GM21367 (cell line): ENCODE data around the gene WDR38.
A peak's percentile ranks its signal among the peaks of the same experiment; 100 is the strongest.

Experiments
- ATAC-seq: cut with Tn5 transposase; IDR thresholded peaks from one replicate; pipeline ENCODE4 v1.9.1; 2021; ENCODE audit not compliant: unreplicated experiment

WDR38 gene, protein sequence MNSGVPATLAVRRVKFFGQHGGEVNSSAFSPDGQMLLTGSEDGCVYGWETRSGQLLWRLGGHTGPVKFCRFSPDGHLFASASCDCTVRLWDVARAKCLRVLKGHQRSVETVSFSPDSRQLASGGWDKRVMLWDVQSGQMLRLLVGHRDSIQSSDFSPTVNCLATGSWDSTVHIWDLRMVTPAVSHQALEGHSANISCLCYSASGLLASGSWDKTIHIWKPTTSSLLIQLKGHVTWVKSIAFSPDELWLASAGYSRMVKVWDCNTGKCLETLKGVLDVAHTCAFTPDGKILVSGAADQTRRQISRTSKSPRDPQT

GRCh38 chr9:124852829-124853531, at the start of gene WDR38:
Gene WDR38 (plus strand): TSS chr9:124853460. CDS start chr9:124853532, 72 bp downstream.
- ATAC-seq: peak; percentile 49

GRCh38 chr9:124803911-124804310, 49.3 kb upstream of the WDR38 start:
- ATAC-seq: no peak

DNA sequence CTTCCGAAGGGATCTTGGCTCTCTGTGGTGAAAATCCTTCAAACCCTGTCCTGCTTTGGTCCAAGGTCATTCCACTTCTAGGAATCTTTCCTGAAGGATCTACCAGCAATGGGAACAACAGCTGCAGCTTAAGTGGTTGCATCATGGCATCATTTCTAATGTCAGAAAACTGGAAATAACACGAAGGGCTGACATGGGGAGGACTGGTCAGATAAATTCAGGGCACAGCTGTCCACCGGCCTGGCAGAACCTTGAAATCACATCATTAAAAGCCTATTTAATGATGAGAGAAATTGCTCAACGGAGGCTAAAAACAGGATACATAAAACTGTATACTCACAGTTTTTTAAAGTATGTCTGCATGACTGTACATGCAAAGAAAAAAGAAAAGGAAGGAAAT, 48.1 kb upstream of the WDR38 start:
- no peak for ATAC-seq

GRCh38 chr9:124808246-124808956, 44.9 kb upstream of the WDR38 start:
- ATAC-seq: no peak

GRCh38 chr9:124809211-124809610, 44.0 kb upstream of the WDR38 start:
- ATAC-seq: no peak

DNA sequence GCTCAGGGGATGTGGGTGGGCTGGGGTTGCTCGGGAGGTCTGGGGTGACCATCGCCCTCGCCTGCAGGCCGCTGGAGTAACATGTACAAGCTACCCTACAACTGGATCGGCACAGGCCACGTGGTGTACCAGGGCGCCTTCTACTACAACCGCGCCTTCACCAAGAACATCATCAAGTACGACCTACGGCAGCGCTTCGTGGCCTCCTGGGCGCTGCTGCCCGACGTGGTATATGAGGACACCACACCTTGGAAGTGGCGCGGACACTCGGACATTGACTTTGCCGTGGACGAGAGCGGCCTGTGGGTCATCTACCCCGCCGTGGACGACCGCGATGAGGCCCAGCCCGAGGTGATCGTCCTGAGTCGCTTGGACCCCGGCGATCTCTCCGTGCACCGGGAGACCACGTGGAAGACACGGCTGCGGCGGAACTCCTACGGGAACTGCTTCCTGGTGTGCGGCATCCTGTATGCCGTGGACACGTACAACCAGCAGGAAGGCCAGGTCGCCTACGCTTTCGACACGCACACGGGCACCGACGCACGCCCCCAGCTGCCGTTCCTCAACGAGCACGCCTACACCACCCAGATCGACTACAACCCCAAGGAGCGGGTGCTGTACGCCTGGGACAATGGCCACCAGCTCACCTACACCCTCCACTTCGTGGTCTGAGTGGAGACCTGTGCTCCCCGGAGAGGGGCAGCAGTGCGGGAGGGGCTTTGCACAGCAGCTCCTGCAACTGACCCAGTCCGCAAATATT, 43.3 kb upstream of the WDR38 start:
- ATAC-seq: no peak

- no peak for ATAC-seq
Observed at GRCh38 chr9:124810663-124811355, 42.5 kb upstream of the WDR38 start.

DNA sequence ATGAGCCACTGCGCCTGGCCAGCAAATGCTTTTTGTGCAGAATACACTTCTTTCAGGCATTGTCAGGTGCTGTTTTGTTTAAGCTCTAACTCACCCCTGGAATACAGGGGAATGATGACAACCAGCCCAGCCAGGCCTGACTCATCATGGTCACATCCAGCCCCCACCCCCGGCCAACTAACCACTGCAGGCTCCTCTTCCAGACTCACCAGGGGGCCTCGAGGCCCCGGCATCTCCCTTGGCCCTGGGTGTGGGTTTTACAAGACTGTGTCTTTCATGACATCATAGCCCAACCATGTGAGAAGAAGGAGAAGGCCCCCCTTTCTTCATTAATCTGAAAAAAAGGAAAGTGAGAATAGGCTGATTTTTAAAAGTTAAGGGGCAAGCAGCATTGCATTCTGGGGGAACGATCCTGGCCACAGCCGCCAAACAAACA, 40.8 kb upstream of the WDR38 start:
- no peak for ATAC-seq

DNA sequence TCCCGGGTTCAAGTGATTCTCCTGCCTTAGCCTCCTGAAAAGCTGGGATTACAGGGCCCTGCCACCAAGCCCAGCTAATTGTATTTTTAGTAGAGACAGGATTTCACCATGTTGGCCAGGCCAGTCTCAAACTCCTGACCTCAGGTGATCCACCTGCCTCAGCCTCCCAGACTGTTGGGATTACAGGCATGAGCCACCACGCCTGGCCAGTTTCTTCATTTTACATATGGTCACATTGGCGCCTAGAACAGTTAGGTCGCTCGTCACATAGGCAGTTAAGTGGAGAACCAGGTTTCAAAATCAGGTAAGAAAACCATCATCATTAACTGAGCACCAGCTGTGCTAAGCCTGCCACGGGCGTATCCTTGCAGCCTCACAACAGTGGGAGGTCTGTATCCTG, 40.2 kb upstream of the WDR38 start:
- no peak for ATAC-seq

GRCh38 chr9:124813501-124814163, 39.6 kb upstream of the WDR38 start:
- ATAC-seq: no peak

- ATAC-seq: no peak
Observed at GRCh38 chr9:124814164-124814535, 39.1 kb upstream of the WDR38 start.

DNA sequence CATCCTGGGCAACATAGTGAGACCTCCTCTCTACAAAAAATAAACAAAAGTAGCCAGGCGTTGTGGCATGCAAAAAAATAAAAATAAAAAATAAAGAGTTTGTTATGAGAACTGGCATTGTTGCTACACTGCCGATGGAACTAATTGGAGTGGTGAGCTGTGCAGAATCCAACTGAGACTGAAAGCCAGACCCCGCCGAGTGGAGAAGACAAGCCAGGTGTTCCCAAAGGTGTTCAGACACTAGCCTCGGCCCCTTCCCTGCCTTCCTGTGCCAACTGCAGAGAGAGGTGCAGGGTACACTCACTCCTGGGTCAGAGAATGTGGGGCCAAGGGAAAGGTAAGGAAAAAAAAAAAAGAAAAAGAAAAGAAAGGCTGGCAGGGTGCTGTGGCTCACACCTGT, 37.7 kb upstream of the WDR38 start:
- ATAC-seq: no peak

DNA sequence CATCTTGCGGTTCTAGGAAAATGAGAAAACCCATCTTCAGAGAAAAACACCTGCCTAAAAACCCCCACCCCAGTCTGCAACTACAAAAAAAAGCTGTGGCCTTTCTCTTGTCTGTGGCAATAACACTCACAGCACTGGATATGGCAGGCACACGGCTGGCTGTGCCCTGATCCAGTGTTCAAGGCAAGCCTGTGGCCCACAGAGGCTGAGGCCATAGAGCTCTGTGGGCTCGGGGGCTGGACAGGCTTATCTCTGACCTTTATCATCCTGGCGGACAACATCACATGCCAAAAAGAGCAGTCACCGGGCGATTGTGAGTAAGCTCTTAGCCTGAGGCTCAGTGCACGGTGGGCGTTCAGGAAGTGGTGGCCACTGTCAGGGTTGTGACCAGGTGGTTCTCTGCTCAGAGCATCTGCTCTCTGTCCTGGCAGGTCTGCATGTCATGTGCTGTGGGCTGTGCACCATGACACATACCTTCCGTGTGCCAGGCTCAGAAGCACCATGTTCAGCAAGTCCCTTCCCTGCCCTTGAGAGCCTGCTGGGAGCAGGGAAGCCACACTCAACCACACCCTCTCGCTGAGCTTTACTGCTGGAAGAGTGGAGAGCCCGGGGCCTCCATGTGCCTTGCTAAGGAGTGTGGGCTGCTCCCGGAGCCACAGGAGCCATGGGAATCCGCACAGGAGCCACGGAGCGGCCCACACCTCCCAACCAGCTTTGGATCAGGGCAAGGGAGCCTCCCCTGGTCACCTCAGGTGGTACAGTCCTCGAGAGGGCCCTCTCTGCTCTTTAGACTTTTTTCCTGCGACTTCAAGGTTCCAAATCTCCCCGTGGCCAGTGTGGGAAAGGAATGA, 34.6 kb upstream of the WDR38 start:
- ATAC-seq: no peak

DNA sequence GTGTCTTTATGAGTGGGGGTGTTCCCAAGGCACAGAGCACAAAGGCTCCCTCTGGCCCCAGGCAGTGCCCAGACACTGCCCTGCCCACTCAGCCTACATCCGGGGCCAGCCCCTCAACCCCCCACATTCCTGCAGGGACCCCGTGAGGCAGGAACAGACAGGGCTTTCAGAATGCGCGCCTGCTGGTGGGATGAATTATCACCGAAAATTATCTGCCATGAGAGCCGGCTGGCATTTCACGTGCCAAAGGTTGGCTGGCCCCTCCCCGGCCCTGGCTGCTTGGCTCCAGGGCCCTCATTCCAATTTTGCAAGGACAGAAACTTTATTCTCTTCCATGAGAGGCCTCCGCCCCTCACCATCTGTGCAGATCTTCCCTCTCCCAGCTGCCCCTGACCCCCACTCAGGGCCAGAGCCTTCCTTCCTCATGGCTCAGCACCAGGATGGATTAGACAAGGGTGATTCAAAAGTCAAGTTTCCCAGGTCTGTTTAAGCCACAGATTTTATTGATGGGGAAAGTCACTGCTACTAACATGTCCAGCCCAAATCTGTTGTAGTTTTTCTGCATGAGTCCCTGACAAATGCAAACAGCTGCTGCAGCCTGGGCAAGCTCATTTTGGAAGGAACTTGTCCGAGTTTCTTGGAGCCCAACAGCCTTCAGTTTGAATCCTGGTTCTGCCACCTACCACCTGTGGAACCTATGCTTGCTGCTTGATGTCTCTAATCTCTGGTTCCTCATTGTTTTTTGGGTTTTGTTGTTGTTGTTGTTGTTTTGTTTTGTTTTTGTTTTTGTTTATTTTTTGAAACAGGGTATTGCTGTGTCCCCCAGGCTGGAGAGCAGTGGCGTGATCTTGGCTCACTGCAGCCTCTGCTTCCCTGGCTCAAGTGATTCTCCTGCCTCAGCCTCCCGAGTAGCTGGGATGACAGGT, 32.3 kb upstream of the WDR38 start:
- ATAC-seq: no peak

- no peak for ATAC-seq
Observed at GRCh38 chr9:124828489-124829333, 24.5 kb upstream of the WDR38 start.

- no peak for ATAC-seq
Observed at GRCh38 chr9:124829334-124829669, 24.0 kb upstream of the WDR38 start.

DNA sequence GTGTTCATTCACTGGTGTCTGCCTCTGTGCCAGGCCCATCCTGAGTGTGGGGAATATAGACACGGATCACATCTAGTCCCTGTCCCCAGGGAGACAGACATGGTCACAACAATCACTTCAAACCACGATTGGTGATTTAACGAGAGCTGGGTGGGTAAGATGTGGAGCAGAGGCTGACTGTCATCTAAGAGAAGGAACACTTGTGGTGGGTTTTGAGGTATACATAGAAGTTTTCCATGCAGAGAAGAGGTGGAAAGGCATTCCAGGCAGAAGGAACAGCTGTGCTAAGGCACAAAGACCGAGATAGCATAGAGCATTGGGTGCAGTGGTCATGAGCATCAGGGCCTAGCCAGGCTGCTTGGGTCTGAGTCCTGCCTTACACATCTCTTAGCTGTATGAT, 22.7 kb upstream of the WDR38 start:
- ATAC-seq: no peak
